Measurements from ENCODE around the gene ZBTB2.
A peak's percentile ranks its signal among the peaks of the same experiment; 100 is the strongest.
"Not testable (repeated sequence)": the region's sequence is repeated elsewhere in the genome, so short reads cannot be mapped to it uniquely, and the experiment has no call there.

ZBTB2 gene

DNA sequence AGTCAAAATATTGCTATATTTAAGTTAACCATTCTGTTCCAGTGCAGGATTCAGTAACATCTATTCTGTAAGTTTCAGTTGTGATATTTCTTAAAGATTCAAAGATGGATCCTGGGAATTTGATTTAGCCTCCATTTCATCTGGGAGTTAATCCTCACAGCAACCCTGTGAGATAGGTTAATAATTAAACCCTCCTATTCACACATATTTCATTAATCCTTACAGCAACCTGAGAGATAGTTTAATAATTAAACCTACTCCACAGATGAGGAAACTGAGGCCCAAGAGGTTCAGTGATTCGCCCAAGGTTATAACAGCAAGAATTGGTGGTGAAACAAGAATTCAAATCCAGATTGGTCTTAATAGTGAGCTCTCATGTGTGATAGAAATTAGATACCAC is 10.9 kb upstream of the ZBTB2 start:
- DNase-seq (ENCODE audit: low read depth) = no peak

DNA sequence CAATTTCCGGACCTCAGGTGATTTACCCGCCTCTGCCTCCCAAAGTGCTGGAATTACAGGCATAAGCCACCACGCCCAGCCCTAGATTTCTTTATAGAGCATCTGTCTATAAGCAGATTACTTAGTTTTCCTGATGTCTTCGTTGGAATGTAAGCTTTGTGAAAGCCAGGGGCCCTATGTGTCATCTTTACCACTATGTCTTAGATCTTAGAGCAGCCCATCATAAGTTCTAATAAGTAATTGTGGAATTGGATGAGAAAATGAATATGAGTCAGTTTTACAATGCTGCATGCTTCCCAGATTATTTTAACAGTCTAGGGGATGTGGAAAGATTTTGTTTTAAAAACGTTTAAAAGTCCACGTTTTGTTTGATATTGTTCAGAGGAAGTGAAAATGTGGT is 9.1 kb upstream of the ZBTB2 start:
- DNase-seq (ENCODE audit: low read depth) = no peak

DNA sequence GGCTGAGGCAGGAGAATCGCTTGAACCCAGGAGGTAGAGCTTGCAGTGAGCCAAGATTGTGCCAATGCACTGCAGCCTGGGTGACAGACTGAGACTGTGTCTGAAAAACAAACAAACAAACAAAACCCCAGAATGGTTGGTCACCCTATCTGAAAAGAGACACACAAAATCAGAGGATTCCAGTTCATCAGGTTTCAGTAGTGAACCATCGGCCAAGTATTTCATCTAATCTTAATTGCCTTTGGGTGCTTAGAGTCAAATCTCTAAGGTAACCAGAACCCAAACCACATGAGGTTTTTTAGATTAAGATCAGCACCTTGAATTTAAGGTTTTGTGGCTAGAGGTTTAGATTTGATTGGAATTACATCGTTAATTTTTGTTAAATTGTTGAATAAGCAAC is 8.3 kb upstream of the ZBTB2 start:
- no peak for DNase-seq (ENCODE audit: low read depth)

DNA sequence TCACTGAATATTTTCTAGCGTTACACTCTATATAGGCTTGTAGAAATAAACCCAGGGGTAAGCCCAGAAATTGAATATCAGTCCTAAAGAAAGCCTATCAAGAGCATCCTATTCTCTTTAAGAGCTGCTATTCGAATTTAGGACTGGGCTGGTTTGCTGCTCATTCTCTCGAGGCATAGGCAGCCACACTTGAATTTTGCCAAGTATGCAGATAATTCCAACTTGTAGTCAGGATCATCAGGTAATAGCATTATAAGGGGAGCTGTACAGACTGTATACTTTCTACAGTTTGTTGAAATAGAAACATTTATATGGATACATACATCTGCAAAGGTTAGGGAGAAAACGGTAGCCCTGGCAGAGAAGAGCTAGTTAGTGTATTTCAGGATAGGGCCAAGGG is 2.1 kb upstream of the ZBTB2 start:
- DNase-seq (ENCODE audit: low read depth) = no peak

DNA sequence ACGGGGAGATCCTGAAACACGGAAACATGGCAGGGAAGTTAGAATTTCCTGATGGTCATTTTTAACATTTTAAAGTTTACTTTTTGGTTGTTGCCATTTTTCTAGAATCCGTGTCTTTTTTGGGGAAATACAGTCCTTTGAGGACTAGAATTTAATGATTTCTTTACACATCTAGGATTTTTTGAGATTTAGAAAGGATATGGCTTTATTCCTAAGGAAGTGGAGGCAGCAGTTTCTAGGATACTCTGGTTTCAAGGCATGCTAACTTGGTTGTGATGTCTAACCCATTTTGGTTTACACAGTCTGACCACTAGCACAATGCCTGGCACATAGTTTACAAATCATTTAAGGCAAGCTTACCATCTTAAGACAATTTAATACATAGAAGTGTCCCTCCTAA is 1.1 kb upstream of the ZBTB2 start:
- no peak for DNase-seq (ENCODE audit: low read depth)

DNA sequence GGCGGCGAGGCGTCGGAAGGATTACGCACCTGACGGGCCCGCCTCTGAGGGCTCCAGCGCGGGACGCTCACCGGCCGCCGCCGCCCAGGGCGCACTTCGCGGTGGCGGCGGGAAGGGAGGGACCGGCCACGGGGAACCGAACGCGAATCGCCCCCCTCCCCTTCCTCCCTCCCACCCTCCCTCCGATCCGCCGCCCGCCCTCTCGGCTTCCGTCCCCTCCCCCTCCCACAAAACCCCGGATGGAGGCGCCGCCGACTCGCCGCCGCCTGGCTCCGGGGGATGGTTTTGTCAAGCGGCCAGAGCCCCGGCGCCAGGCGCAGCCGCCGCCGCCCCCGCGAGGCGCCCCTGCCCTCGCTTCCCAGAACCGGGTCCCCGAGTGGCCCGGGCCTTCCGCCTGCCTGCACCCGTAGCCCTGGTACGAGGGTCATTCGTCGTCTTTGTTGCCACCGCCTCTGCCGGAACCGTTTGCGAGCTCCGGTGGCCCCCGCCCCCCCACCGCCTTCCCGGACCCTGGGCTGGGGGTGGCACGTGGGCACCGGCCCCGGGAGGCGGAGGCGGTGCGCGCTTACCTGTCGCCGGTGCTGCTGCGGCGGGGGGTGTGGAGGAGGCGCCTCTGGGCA is 398 bp downstream of the ZBTB2 start:
- peak; percentile 72 for DNase-seq (ENCODE audit: low read depth)

DNA sequence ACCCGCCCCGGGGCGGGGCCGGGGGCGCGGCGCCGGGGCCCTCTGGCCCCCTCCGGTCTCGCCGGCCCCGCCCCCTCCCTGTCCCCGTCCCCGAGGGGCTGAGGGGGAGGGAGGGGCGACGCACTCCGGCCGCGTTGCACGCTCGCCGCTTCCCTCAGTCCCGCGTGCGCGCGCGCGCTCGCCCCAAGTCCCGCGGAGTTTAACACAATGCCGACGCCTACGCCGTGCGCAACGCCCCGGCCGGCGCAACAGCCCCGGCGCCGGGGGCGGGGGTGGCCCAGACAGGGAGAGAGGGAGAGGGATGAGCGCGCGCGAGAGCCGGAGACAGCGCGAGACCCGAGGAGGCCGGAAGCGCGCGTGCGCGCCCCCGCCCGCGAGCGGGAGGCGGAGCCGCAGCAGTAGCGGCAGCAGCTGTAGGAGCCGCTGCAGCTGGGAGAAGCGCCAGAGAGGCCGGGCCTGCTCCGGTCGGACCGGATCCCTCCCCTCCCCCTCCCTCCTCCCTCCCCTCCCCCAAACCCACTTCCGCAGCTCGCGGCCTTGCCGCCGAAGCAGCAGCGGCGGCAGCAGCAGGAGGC is 996 bp downstream of the ZBTB2 start:
- peak; percentile 99 for DNase-seq (ENCODE audit: low read depth)

DNA sequence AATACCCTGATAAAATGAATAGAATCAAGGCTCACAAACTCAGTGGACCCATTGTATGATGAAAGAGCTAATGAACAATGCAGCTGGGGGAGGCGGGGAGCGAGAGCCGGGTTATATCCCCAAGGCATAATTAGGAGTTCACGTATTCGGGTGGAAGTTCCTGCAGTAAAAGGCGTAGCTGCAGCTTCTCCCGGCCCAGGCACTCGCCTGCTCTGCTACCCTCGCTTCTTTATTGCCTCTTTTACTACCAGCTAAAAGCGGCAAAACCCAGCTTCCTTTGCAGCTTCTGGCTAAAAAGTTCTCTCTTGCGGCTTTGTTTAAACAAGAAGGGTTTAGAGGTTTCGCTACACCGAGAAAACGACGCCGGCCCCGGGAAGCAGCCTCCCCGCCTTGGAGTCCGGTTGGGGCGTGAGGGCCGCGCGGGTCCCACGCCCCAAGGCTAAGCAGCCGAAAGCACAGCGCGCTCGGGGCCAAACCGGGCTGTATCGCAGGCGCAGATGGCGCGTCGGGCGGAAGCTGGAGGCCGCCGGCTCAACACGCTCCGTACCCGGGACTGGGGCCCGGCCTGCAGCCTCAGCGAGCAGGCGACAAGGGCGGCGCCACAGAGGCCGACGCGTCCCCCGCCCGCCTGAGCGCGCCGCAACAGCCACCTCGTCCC is 1.6 kb downstream of the ZBTB2 start:
- no peak for DNase-seq (ENCODE audit: low read depth)

DNA sequence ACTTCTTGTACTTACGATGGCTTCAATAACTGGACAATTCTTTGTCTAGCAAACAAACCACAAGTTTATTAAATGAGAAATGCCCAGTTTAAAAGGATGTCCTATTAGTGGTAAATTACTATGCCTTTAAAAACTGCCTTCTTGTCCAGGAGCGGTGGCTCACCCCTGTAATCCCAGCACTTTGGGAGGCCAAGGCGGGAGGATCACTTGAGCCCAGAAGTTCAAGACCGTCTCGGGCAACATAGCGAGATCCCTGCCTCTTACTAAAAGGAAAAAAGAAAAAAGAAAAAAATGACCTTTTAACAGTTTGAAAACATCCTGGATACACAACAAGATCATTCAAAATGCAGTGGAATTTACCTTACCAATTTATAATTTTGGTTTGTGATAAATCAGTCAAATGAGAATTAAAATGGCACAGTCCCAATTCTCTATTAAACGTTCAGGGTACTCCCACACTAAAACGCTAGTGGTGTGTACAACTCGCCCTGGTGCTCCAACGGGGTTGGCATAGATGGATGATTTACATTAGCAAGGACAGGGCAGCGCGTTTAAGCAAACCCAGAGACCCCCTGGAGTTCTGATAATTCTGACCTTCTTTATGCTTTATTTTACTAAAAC is 2.3 kb downstream of the ZBTB2 start:
- DNase-seq (ENCODE audit: low read depth) = no peak

DNA sequence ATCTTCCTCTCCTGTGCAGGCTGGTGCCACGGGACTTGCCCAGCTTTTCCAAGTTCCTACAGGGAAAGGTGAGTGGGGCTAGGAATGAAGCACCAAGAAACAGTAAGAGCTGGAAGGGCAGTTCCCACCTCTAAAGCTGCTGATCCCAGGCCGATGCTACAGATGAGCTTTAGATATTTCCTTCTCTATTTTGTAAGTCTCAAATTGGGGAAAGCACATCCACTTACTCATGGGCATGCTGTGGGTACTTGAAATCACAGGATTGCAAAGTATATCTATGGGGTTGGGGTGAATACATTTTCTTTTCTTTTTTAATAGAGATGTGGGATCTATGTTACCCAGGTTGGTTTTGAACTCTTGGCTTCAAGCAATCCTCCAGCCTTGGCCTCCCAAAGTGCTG is 3.1 kb downstream of the ZBTB2 start:
- no peak for DNase-seq (ENCODE audit: low read depth)

DNA sequence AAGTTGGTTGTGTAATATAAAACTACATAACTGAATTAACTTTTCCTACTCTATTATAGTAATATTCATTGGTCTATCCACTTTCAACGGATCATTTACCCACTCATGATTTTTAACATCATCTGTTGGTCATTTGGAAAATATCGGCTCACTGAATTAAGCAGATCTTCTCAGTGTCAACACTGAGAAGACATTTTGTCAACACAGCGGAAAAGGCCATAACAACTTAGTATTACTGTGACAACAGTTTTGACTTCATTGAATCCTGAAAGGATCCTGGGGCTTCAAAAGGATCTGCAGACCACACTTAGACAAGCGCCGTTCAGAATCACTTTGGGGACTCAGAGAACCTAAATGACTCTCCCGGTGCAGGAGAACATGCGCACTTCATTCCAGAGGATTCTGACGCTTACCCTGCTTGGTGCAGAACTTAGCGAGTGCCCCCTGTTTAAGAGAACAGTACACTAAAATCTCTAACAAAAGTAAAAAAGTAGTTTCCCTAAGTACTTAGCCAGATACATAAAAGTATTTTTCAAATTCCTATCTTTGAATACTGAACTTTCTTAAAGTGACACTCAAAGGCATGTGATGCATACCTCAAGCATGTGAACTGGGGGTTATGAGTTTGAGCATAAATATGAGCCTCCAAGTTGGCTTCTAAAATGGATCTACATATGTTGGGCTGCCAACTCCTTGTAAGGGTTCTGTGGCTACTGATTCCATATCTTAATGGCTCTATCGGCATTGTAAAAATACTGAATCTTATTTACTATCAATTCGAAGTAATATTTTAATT is 4.0 kb downstream of the ZBTB2 start:
- no peak for DNase-seq (ENCODE audit: low read depth)

DNA sequence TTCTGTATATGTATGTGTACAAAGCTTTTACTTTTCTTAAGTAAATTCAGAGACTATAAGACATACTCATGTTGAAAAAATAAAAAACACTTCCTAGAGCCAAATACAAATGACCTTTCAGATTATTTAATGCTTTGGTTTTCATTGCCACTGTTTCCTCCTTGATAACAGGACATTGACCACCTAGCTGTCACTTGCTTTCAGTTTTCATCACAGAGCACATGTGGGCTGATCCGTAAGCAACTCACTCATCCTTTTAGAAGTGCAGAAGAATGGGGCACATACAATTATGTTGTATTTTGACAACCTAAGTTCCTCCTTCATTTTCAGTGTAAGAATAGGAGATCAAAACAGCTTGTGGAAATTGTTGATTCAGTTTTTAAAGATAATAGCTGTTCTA is 6.2 kb downstream of the ZBTB2 start:
- DNase-seq (ENCODE audit: low read depth) = no peak

DNA sequence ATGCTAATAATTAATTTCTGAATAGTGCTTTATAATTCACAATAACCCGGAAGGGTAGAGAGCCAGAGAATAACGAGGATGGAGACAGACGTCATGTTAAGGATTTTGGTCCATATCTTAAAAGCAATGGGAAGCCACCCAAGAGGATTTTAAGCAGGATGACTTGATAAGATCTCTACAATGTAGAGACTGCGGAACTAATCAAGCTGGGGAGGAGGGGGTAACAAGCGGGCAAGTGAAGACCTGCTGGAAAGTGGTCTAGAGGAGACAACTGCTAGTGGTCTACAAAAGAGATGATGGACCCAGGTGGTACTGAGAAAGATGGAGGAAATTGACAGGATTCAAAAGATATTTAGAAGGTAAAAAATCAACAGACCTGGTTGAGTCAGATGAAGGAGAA is 7.2 kb downstream of the ZBTB2 start:
- DNase-seq (ENCODE audit: low read depth) = no peak

DNA sequence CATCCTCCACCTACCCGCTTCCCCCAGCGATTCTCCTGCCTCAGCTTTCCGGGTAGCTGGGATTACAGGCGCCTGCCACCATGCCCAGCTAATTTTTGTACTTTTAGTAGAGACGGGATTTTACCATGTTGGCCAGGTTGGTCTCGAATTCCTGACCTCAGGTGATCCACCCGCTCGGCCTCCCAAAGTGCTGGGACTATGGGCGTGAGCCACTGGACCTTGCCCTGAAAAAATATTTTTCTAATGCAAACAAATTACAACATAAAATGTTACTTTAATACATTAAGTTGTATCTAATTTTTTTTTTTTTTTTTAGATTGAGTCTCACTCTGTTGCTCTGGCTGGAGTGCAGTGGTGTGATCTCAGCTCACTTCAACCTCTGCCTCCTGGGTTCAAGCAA is 8.7 kb downstream of the ZBTB2 start:
- not testable (repeated sequence) for DNase-seq (ENCODE audit: low read depth)

DNA sequence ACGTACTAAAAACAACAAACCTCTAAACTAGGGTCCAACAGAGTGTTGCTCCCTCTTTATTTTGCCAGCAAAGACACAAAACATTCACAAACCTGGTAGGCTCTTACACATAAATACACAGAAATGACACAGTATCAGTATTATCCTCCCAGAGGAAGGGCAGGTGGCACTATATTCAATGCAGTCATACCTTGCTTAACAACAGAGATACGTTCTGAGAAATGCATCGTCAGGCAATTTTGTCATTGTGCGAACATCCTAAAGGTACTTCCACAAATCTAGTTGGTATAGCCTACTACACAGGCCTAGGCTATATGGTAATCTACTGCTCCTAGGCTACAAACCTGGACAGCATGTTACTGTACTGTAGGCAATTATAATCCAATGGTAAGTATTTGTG is 9.6 kb downstream of the ZBTB2 start:
- no peak for DNase-seq (ENCODE audit: low read depth)

DNA sequence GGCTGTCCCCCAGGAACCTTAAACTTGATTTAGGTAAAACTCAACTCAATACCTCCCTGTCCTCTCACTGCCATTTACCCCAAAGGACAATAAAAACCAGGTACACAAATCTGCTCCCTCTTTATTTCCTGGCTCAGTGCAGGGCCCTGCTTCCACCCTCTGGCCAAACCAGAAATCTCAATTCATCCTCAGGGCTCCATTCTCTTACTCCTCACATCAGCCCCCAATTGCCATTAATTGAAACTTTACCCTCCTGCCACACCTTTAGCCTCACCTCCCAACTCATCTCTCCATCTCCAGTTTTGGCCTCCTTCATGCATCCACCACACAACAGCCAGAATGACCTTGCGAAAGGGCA is 10.5 kb downstream of the ZBTB2 start:
- no peak for DNase-seq (ENCODE audit: low read depth)

DNA sequence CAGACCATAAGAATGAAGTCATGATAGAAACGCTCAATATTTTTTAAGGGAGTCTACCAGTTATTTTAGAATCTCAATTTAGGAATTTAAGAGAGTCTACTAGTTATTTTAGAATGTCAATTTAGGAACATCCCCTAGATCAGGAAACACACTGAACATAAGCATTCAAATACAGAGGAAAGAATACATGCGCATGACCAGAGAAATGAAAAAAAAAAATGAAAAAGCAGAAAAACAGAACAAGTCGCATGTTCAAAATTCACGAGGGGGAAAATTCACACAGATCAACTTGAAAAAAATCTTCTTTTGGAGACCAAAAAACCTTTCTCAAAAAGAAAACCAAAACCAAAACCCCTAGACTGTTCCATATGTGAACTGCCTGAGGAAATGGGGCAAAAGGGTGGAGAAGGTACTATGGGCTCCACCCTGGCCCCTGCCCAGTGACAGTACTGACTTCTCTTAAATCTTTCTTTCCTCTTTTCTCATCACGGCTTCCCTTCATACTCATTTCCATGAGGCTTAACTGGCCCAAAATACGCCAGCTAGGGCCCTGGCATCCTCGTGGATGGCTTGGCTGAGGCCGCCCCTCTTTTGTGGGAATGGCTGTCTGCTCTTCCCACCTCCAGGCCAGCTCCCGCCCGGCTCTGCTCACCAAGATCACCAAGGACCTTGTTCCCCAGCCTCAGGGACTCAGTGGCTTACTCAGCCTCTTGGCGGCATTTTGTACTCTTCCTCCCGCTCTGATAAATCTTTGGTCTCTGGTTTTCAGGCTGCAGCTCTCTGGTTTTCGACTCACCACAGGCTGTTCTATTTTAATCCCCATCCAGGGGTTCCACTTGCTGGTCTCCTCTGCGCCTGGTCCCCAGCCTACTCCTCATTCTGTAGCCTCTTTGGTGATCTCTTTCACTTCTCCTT is 11.2 kb downstream of the ZBTB2 start:
- no peak for DNase-seq (ENCODE audit: low read depth)

DNA sequence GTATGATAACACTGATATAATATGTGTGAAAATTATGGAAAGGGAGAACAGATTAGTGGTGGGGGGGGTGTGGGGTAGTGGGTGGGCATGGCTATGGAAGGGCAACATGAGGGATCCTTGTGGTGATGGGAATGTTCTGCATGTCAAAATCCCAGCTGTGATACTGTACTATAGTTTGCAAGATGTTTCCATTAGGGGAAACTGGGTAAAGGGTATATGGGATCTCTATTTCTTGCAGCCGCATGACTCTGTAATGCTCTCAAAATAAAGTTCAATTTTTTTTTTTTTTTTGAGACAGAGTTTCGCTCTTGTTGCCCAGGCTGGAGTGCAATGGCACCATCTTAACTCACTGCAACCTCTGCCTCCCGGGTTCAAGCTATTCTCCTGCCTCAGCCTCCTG is 14.3 kb downstream of the ZBTB2 start:
- DNase-seq (ENCODE audit: low read depth) = no peak

DNA sequence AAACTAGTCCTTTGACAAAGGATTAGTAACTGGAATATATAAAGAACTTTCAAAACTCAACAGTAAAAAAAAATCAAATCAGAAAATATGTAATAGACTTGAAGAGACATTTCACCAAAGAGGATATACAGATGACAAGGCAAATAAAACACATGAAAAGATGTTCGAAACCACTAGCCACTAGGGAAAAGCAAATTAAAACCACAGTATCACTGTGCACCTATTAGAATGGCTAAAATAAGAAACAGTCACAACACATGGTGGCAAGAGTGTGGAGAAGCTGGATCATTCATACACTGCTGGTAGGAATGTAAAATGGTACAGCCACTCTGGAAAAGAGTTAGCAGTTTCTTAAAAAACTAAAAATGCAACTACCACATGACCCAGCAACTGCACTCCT is 14.9 kb downstream of the ZBTB2 start:
- no peak for DNase-seq (ENCODE audit: low read depth)

DNA sequence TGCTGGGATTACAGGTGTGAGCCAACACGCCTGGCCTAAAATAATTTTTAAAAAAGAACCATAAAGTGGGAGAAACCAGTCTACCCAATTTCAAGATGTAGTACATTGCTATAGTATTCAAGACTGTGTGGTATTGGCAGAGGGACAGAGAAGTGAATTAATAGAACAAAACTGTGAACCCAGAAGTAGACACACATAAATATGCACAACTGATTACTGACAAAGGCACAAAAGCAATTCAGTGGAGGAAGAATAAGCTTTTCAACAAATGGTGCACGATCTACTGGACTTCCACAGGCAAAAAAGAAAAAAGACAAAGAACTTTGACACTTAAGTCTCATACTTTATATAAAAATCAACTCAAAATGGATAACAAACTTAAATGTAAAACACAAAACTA is 15.5 kb downstream of the ZBTB2 start:
- DNase-seq (ENCODE audit: low read depth) = no peak

DNA sequence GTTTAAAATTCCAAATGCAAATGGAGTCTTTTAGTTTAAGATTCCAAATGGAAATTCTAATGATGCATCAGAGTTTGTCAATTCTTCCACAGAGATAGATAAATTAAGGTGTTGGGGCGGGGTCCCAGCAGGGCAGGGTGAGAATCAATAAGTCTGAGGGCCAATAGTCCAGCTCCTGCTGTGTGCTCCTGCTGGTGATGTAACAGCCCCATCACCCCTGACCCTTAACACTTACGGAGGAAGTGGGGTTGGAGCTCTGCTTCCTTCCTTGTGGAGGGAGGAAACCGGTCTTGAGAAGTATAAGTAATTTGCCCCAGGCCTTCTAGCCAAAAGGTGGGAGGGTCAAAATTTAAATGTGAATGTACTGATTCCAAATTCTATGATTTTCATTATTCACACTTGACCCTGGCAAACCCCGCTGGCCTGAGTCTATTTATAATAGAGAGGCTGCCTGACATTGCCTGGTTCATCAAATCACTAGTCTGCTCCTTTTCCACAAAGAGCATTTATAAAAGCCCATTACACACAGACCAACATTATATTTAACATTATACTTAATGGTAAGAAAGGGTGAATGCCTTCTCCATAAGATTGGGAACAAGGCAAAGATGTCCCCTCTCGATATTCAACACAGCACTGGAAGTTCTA is 17.2 kb downstream of the ZBTB2 start:
- DNase-seq (ENCODE audit: low read depth) = no peak

Data from activated T-cell treated with anti-CD3 and anti-CD28 coated beads for 48 hours (primary cell).